Measurements from ENCODE around the gene PNPLA2.

PNPLA2 gene

GRCh38 chr11:824942-825341 lies 6.2 kb downstream of the PNPLA2 start:
- H3K27ac ChIP-seq (ENCODE audit: low read depth, low read length, poor library complexity, severe bottlenecking), result no peak overlapping the region
- H3F3A ChIP-seq (ENCODE audit: insufficient read depth, low read length), result no peaks in the 10 kb centered on the region
- H3K4me1 ChIP-seq (ENCODE audit: insufficient read depth, low read length, severe bottlenecking), result peaks cover 30% of the 10 kb centered on the region
- TF ChIP-seq CTCF (IDR thresholded peaks at IDR 0.05; ENCODE audit: low read length) (no peak), EZH2 (IDR thresholded peaks at IDR 0.05; ENCODE audit: borderline replicate concordance, low read length) (no peak)
- H3K27me3 ChIP-seq (ENCODE audit: insufficient read depth, low read length), result peaks cover 15% of the 10 kb centered on the region
- H3K9me2 ChIP-seq (ENCODE audit: low read depth, low read length), result no peaks in the 10 kb centered on the region
- H3K36me3 ChIP-seq (ENCODE audit: insufficient read depth, low read length), result peaks cover 14% of the 10 kb centered on the region
- H3K4me3 ChIP-seq (ENCODE audit: low read depth, low read length, poor library complexity, severe bottlenecking), result no peak overlapping the region
- no peaks in the 10 kb centered on the region for H4K20me1 ChIP-seq (ENCODE audit: insufficient read depth, low read length)
- no peak overlapping the region for H3K9ac ChIP-seq (ENCODE audit: low read length)
- H3K4me2 ChIP-seq (ENCODE audit: low read length), result no peak overlapping the region
- H2AFZ ChIP-seq (ENCODE audit: low read length), result no peak overlapping the region
- no peaks in the 10 kb centered on the region for H3K79me2 ChIP-seq (ENCODE audit: insufficient read depth, low read length)
- H3K9me3 ChIP-seq (ENCODE audit: low read length), result no peaks in the 10 kb centered on the region

GRCh38 chr11:825366-826226 lies 6.9 kb downstream of the PNPLA2 start:
- Histone ChIP-seq H3K36me3 (ENCODE audit: insufficient read depth, low read length) (peaks cover 14% of the 10 kb centered on the region), H3K27me3 (ENCODE audit: insufficient read depth, low read length) (peaks cover 17% of the 10 kb centered on the region), H3K27ac (ENCODE audit: low read depth, low read length, poor library complexity, severe bottlenecking) (no peak overlapping the region), H3F3A (ENCODE audit: insufficient read depth, low read length) (no peaks in the 10 kb centered on the region), H2AFZ (ENCODE audit: low read length) (no peak overlapping the region), H3K4me3 (ENCODE audit: low read depth, low read length, poor library complexity, severe bottlenecking) (no peak overlapping the region), H3K79me2 (ENCODE audit: insufficient read depth, low read length) (no peaks in the 10 kb centered on the region), H3K9me3 (ENCODE audit: low read length) (no peaks in the 10 kb centered on the region), H3K9me2 (ENCODE audit: low read depth, low read length) (no peaks in the 10 kb centered on the region), H3K4me2 (ENCODE audit: low read length) (no peak overlapping the region), H3K9ac (ENCODE audit: low read length) (no peak overlapping the region), H3K4me1 (ENCODE audit: insufficient read depth, low read length, severe bottlenecking) (peaks cover 31% of the 10 kb centered on the region), H4K20me1 (ENCODE audit: insufficient read depth, low read length) (no peaks in the 10 kb centered on the region)
- TF ChIP-seq EZH2 (IDR thresholded peaks at IDR 0.05; ENCODE audit: borderline replicate concordance, low read length), result no peak
- no peak for TF ChIP-seq CTCF (IDR thresholded peaks at IDR 0.05; ENCODE audit: low read length)

- H3K9ac ChIP-seq (ENCODE audit: low read length), result no peak overlapping the region
- H3K4me1 ChIP-seq (ENCODE audit: insufficient read depth, low read length, severe bottlenecking), result peaks cover 31% of the 10 kb centered on the region
- TF ChIP-seq CTCF (IDR thresholded peaks at IDR 0.05; ENCODE audit: low read length) (no peak), EZH2 (IDR thresholded peaks at IDR 0.05; ENCODE audit: borderline replicate concordance, low read length) (no peak)
Measured at GRCh38 chr11:826227-826621, 7.5 kb downstream of the PNPLA2 start.

More at GRCh38 chr11:826227-826621, 7.5 kb downstream of the PNPLA2 start:
- H3K79me2 ChIP-seq (ENCODE audit: insufficient read depth, low read length), result no peaks in the 10 kb centered on the region
- H3K27me3 ChIP-seq (ENCODE audit: insufficient read depth, low read length), result peaks cover 21% of the 10 kb centered on the region
- H3K9me3 ChIP-seq (ENCODE audit: low read length), result no peaks in the 10 kb centered on the region
- H3K27ac ChIP-seq (ENCODE audit: low read depth, low read length, poor library complexity, severe bottlenecking), result no peak overlapping the region
- no peaks in the 10 kb centered on the region for H3F3A ChIP-seq (ENCODE audit: insufficient read depth, low read length)
- H3K36me3 ChIP-seq (ENCODE audit: insufficient read depth, low read length), result peaks cover 14% of the 10 kb centered on the region
- no peak overlapping the region for H3K4me2 ChIP-seq (ENCODE audit: low read length)
- H3K9me2 ChIP-seq (ENCODE audit: low read depth, low read length), result no peaks in the 10 kb centered on the region
- H2AFZ ChIP-seq (ENCODE audit: low read length), result no peak overlapping the region
- H4K20me1 ChIP-seq (ENCODE audit: insufficient read depth, low read length), result no peaks in the 10 kb centered on the region
- H3K4me3 ChIP-seq (ENCODE audit: low read depth, low read length, poor library complexity, severe bottlenecking), result no peak overlapping the region
